ENCODE data around the gene C10orf71. TPM values are rescaled to one million over a fixed set of nuclear protein-coding genes. Genes with fewer than 3 reads are reported as not detected.

Gene C10orf71, protein sequence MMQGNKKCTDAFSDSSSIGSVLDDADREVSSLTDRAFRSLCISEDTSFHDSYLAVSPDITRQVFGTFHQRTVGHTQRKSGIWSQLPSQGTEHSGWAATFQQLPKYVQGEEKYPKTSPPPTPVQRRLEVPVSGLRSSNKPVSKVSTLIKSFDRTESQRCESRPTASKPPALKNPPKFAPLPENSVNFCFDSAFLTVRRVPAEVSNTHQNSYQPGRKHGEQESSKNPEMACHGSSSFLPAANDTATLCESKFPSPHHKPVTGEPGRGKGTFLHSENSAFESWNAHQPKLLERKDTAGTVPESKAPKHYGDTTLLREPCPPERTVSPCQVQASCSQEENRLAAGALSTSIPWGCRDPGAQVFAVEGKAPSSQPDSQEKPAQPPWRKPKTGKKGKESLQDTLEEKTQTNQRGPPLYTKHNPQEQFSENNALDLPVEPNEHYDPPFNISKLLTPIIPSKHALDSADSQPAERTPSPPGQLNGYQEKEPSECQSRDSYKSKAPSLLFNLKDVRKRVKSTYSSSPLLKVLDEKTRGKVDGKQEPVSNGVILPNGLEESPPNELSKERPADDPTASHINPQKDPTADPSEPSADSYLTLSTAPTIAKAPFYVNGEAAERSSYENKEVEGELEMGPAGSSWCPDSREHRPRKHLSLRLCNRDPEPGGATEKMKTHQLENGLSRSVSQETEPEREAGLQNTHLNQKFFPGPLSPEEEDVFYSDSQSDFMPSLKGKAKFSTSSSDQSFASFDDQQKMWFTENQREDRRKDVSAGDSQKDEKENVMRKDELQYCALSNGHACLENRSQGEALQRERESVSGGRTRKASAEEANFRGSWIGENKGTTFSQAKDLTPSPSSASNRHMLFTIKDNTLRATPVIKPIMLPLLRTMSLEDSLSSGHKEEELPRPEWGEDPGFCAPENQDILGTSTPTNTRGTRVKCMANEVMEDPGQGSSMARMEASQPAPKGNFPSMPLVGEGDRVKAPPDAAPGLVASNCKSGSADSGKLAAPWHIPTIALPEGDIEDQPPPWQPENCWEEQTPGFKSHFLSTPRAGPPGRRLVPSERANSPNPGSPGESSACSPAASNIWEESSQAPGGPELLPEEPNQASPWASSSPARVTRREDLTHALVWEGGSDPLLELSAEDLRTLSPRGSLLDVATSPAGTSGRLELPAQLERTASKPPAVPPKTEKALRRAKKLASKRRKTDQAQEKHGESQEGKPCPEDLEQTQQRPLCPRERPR (N-terminal part only)
- total RNA-seq, result not detected in 2 replicates
- not detected in 2 replicates for polyA plus RNA-seq

DNA sequence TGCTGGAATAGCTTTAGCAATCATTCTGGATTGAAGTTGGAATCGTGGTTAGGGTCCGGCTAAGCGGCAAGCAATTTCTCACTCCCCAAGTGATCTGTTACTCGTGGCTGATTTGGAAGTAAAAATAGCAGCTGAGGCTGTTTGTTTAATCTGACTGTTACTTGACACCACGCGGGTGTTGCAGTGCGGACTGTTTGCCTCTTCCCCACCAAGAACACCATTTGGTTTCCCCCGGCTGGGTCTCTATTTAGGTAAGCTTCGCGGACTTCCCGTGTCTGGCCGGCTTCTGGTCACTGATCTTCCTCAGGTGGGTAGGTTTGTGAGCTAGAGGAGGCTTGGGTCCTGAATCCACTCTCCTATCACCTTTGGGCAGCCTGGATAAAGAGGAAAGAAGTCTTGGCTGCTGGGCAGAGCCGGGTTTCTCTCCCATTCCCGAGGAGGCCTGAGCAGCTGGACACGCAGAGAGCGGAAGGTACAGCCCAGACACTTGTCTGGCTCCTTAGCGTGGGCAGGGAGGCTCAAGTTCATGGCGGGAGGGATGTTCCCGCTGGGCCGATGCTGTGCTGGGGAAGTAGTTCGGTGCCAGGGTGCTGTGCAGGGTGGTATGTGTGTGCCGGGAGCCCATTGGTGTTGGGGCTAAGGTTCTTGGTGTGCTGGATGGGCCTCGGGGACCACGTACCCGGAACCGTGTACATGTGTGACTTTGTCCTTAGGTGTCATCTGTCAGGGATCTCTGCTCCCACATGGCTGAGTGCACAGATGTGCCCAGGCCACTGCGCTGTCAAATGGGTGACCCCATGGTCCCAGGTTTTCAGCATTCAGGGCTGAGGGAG is at the start of gene C10orf71:
Gene C10orf71 (plus strand): TSS at position 188 of the 833 bp plus-strand sequence. CDS start 23,376 bp downstream, outside the sequence.
- WGBS (ENCODE audit: low lambda C conversion rate, missing lambda C conversion rate), result 73% methylated on average over 27 of the region's 27 CpGs
- Histone ChIP-seq H3K36me3 (replicated peaks; ENCODE audit: insufficient read depth, low read depth) (no peaks in the 10 kb centered on the region), H3K9me3 (ENCODE audit: low read depth) (no peaks in the 10 kb centered on the region), H3K9me2 (replicated peaks; ENCODE audit: insufficient read depth) (no peaks in the 10 kb centered on the region), H3K4me1 (ENCODE audit: insufficient read depth) (peaks cover 13% of the 10 kb centered on the region), H3K27me3 (no peaks in the 10 kb centered on the region), H3K4me3 (no peak within 1 kb of the TSS), H3K4me2 (peak within 1 kb of the TSS; percentile 19), H2AFZ (no peak within 1 kb of the TSS), H3K79me2 (no peaks in the 10 kb centered on the region), H4K20me1 (ENCODE audit: insufficient read depth, poor library complexity, severe bottlenecking) (no peaks in the 10 kb centered on the region), H3K27ac (no peak within 1 kb of the TSS)
- TF ChIP-seq EZH2 (IDR thresholded peaks at IDR 0.05; ENCODE audit: borderline replicate concordance) (no peak), EZH2phosphoT487 (IDR thresholded peaks at IDR 0.05; ENCODE audit: low read depth, severe bottlenecking, unreplicated experiment) (no peak)
- TF ChIP-seq, protein P1, sequence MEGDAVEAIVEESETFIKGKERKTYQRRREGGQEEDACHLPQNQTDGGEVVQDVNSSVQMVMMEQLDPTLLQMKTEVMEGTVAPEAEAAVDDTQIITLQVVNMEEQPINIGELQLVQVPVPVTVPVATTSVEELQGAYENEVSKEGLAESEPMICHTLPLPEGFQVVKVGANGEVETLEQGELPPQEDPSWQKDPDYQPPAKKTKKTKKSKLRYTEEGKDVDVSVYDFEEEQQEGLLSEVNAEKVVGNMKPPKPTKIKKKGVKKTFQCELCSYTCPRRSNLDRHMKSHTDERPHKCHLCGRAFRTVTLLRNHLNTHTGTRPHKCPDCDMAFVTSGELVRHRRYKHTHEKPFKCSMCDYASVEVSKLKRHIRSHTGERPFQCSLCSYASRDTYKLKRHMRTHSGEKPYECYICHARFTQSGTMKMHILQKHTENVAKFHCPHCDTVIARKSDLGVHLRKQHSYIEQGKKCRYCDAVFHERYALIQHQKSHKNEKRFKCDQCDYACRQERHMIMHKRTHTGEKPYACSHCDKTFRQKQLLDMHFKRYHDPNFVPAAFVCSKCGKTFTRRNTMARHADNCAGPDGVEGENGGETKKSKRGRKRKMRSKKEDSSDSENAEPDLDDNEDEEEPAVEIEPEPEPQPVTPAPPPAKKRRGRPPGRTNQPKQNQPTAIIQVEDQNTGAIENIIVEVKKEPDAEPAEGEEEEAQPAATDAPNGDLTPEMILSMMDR (IDR thresholded peaks at IDR 0.05; ENCODE audit: poor library complexity), result no peak
- no peak for DNase-seq (ENCODE audit: low spot score)

DNA sequence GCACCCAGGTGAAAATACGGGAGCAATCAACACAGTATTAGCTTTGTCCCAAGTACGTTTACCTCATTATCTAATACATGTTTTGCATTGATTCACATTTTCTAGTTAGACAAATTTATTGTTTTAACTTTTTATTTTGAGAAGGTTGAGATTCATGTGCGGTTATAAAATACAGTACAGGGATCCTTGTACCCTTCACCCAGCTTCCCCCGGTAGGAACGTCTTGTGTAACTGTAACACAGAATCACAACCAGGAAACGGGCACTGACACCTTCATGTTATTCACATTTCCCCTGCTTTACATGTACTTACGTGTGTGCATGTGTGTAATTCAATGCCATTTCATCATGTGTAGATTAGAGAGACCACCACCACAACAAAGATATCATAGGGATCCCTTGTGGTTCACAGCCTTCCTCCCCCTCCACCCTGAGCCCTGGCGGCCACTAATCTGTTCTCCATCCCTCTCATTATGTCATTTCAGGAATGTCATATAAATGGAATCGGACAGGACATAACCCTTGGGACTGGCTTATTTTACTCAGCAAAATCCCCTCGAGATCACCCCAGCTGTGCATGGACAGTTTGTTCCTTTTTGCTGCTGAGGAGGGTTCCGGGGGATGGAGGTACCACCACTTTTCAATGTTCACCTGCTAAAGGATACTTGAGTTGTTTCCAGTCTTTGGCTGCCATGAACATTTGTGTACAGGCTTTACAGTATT is 46.5 kb upstream of the C10orf71 start:
- Histone ChIP-seq H3K4me2 (no peak overlapping the region), H2AFZ (no peak overlapping the region), H3K27me3 (no peaks in the 10 kb centered on the region), H3K4me3 (no peak overlapping the region), H4K20me1 (ENCODE audit: insufficient read depth, poor library complexity, severe bottlenecking) (no peaks in the 10 kb centered on the region), H3K36me3 (replicated peaks; ENCODE audit: insufficient read depth, low read depth) (no peaks in the 10 kb centered on the region), H3K9me3 (ENCODE audit: low read depth) (no peaks in the 10 kb centered on the region), H3K27ac (no peak overlapping the region), H3K79me2 (no peaks in the 10 kb centered on the region), H3K4me1 (ENCODE audit: insufficient read depth) (no peaks in the 10 kb centered on the region), H3K9me2 (replicated peaks; ENCODE audit: insufficient read depth) (no peaks in the 10 kb centered on the region)
- TF ChIP-seq, protein P1 (IDR thresholded peaks at IDR 0.05; ENCODE audit: poor library complexity), result no peak
- TF ChIP-seq EZH2 (IDR thresholded peaks at IDR 0.05; ENCODE audit: borderline replicate concordance) (no peak), EZH2phosphoT487 (IDR thresholded peaks at IDR 0.05; ENCODE audit: low read depth, severe bottlenecking, unreplicated experiment) (no peak)
- 86% methylated on average over 11 of the region's 11 CpGs for WGBS (ENCODE audit: low lambda C conversion rate, missing lambda C conversion rate)
- no peak for DNase-seq (ENCODE audit: low spot score)
